GM12874 (cell line): ENCODE data around the gene PKD2L2.

Source experiments
- TF ChIP-seq, protein P1 (sequence below): IDR thresholded peaks from 2 replicates; pipeline ENCODE4 v1.5.1; 2011; ENCODE audit warnings: low read depth, mild to moderate bottlenecking, control low read depth, low read length, moderate library complexity; ENCODE audit not compliant: insufficient read depth

The PKD2L2 gene

DNA sequence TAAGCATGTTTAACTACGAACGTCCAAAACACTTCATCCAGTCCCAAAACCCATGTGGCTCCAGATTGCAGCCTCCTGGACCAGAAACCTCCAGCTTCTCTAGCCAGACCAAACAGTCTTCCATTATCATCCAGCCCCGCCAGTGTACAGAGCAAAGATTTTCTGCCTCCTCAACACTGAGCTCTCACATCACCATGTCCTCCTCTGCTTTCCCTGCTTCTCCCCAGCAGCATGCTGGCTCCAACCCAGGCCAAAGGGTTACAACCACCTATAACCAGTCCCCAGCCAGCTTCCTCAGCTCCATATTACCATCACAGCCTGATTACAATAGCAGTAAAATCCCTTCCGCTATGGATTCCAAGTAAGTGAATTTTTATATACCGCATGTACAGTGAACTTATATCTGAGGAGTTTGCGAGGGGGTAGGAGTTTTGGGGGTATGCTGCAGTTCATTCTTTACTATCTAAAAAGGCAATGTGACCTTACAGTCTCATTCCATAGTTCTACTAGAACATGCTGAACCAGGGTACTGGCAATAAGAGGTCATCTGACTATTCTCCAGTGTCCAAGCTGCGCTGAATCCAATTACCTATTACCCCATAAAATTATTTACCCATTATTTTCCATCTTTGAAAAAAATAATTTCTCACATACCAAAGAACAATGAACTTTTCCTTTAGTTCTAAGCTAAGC lies 18.5 kb upstream of the PKD2L2 start:
- TF ChIP-seq, protein P1, sequence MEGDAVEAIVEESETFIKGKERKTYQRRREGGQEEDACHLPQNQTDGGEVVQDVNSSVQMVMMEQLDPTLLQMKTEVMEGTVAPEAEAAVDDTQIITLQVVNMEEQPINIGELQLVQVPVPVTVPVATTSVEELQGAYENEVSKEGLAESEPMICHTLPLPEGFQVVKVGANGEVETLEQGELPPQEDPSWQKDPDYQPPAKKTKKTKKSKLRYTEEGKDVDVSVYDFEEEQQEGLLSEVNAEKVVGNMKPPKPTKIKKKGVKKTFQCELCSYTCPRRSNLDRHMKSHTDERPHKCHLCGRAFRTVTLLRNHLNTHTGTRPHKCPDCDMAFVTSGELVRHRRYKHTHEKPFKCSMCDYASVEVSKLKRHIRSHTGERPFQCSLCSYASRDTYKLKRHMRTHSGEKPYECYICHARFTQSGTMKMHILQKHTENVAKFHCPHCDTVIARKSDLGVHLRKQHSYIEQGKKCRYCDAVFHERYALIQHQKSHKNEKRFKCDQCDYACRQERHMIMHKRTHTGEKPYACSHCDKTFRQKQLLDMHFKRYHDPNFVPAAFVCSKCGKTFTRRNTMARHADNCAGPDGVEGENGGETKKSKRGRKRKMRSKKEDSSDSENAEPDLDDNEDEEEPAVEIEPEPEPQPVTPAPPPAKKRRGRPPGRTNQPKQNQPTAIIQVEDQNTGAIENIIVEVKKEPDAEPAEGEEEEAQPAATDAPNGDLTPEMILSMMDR, result no peak

DNA sequence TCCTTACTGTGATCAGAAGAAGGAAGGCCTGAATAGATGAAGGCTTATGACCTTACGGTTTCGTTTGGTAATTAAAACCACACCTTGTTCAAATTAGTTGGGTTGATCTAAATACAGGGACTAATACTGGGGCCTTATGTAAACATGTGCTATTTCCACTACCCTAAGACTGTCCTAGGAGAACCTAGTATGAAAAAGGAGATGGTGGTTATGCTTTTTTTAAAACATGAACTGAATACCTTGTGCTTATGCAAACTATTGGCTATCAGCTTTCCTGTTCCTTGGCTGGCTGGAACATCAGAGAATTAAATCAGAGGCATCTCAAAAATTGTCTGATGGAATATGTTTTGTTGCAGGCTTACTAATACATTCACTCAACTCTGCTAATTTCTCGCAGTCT lies 17.7 kb upstream of the PKD2L2 start:
- TF ChIP-seq, protein P1, result no peak

DNA sequence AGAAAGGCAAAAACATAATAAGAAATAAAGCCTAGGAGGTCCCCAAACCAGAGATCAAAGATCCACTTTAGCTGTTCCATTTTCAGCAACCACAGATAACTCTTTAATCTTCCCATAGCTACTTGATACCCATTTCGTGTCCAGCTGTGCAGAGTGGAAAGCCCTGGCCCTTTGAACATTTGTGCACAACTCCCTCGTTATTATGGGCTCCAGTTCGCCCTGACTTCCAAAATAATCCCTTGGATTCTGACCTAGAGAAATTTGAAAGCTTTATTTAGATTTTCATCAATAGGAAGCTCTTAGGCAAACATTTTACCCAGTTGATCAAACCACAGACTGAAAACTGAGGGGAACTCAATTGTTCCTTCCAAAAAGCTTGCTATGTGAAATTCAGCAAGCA lies 16.8 kb upstream of the PKD2L2 start:
- TF ChIP-seq, protein P1, result no peak

DNA sequence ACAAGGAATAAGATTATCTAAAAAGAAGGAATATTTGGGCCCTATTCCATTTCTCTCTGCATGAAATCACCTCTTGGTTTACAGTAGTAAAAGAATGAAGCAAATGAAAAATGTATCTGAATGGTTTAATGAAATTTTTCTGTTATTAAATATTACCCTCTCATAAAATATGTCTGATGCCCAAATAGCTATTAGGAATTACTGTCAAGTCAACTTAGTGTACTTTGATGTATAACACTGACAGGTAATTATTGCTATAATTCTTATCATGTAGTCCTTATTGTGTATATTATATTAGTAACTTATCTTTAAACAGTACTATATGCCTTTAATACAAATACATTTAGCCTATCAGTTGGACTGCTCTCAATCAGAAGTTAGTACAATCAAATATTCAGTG lies 13.2 kb upstream of the PKD2L2 start:
- TF ChIP-seq, protein P1, result no peak

DNA sequence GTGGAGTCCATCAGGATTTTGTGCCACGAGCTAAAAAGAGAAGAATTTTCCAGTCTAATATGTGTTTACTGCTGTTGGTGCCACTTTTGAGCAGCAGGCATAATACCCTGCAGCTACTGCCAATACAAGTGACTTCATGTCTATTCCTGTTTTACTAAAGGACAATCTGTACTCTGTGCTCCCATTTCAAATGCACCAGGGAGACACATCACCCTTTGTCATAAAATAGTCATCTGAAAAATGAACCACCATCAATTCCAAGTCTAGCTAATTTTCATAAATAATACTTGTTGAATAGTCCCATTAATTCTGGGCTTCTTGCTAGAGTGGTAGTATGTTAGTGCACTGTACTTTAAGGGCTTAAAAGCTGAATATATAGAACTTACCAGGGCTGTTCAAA lies 8.9 kb upstream of the PKD2L2 start:
- TF ChIP-seq, protein P1, result no peak

DNA sequence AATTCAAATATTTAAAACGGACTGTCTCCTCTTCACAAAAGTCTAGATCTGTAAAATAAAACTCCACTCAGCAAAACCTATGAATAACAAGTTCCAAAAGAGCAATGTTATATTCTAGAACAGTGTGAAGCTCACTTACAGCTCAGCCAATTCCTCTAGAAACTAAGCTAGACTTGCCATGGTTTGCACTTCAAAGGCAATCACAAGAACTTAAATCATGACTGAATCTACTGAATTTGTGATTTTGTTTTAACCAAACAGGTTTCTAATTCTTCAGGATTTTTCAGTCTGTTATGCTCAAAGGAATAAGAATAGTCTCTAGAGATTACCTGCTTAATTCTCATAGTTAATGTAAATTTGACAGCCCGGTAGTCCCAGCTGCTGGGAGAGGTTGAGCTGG lies 1.4 kb upstream of the PKD2L2 start:
- TF ChIP-seq, protein P1, result no peak

DNA sequence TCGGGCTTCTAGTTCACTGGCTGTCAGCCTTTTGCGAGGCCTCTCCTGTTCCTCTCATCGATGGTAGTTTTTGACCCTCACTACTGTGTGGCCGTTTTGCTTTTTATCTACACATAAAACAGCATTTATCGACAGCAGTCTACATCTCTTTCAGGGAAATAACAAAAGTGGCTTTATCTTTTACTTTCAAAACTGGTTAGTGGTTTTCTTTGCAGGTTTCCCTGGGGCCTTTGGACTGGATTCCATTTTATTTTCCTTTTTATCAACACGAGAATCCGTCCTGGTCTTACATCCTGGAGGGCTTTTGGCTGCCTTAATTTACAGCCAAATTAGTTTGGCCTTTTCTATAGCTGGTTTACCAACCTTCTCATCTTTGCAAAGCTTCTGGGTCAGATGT lies 793 bp upstream of the PKD2L2 start:
- TF ChIP-seq, protein P1, result no peak
